Peyer's patch (tissue), 4 donors: Measurements from ENCODE around the gene TNFAIP8L1. TPM values are rescaled to one million over a fixed set of nuclear protein-coding genes. Genes with fewer than 3 reads are reported as not detected.
A peak's percentile ranks its signal among the peaks of the same experiment; 100 is the strongest.

Experiments used
- DNase-seq, 3 donors: peaks; one replicate each; pipeline ENCODE4 v3.0.0-alpha.2; 2017 to 2019
- H3K27ac ChIP-seq, 4 donors: fragments of 200-600 bp; sonication (generic); one replicate each; pipeline ENCODE4 v1.5.1; 2016 to 2019
- H3K27me3 ChIP-seq, 2 donors: fragments of 200-600 bp; sonication (generic); one replicate each; pipeline ENCODE4 v1.5.1; 2019
- H3K36me3 ChIP-seq, 3 donors: fragments of 200-600 bp; sonication (generic); one replicate each; pipeline ENCODE4 v1.5.1; 2016 to 2019
- H3K4me1 ChIP-seq, 4 donors: fragments of 200-600 bp; sonication (generic); one replicate each; pipeline ENCODE4 v1.5.1; 2016 to 2019
- H3K4me3 ChIP-seq, 4 donors: fragments of 200-600 bp; sonication (generic); 1 replicate in 3 of 4; 2 replicates in 1 of 4; pipeline ENCODE4 v1.5.1; 2016 to 2019; ENCODE audit warnings: mild to moderate bottlenecking in 1 of 4
- H3K9me3 ChIP-seq, 4 donors: fragments of 200-600 bp; sonication (generic); one replicate each; pipeline ENCODE4 v1.5.1; 2016 to 2019; ENCODE audit warnings: mild to moderate bottlenecking in 1 of 4
- CTCF ChIP-seq, 6 experiments: fragments of 450-650 bp in 4 of 6; fragments of 200-600 bp in 2 of 6; sonication (generic) in 1 of 6; IDR thresholded peaks; one replicate each; pipeline ENCODE4 v1.5.1; 2017 to 2019; ENCODE audit warnings: antibody characterized with exemption in 6 of 6, mild to moderate bottlenecking in 3 of 6, moderate library complexity in 1 of 6
- POLR2A ChIP-seq, 2 donors: fragments of 450-650 bp; IDR thresholded peaks; one replicate each; pipeline ENCODE4 v1.5.1; 2017; ENCODE audit warnings: antibody characterized with exemption in 2 of 2, mild to moderate bottlenecking in 2 of 2, moderate library complexity in 2 of 2
- total RNA-seq, 4 donors: library from RNA; depleted of rRNA; stranded (reverse); fragments of >200 nt; gene quantifications; one replicate each; pipeline ENCODE4 v1.1.0, GENCODE V29; 2016

The TNFAIP8L1 gene
- total RNA-seq, 4 donors from 2014 or later = 7.0 to 16.5 (median 11.0) TPM

- Histone ChIP-seq H3K27me3 (no peaks in the 10 kb centered on the region), H3K27ac (no peak overlapping the region), H3K9me3 (no peaks in the 10 kb centered on the region), H3K36me3 (peaks cover 0 to 92% (median 0%) of the 10 kb centered on the region in 3 donors), H3K4me3 (no peak overlapping the region), H3K4me1 (no peaks in the 10 kb centered on the region)
- DNase-seq = no peak
- no peak for TF ChIP-seq POLR2A (IDR thresholded peaks at IDR 0.05)
- TF ChIP-seq CTCF (IDR thresholded peaks at IDR 0.05) = no peak
Observed at GRCh38 chr19:4690361-4690760, 51.0 kb downstream of the TNFAIP8L1 start.

- TF ChIP-seq POLR2A (IDR thresholded peaks at IDR 0.05) = no peak
- no peak for TF ChIP-seq CTCF (IDR thresholded peaks at IDR 0.05)
- DNase-seq = peak in 1 of 3 donors; percentile 56
Observed at GRCh38 chr19:4691373-4691772, 52.1 kb downstream of the TNFAIP8L1 start.

GRCh38 chr19:4692251-4693077, 53.1 kb downstream of the TNFAIP8L1 start:
- TF ChIP-seq CTCF (IDR thresholded peaks at IDR 0.05) (no peak), POLR2A (IDR thresholded peaks at IDR 0.05) (no peak)
- no peaks in the 10 kb centered on the region for H3K27me3 ChIP-seq
- peaks cover 0 to 96% (median 0%) of the 10 kb centered on the region in 3 donors for H3K36me3 ChIP-seq
- no peak overlapping the region for H3K4me3 ChIP-seq
- peak overlapping the region in 2 of 4 donors; percentile 39 for H3K27ac ChIP-seq
- no peaks in the 10 kb centered on the region for H3K4me1 ChIP-seq
- no peak for DNase-seq
- no peaks in the 10 kb centered on the region for H3K9me3 ChIP-seq

More at GRCh38 chr19:4691373-4691772, 52.1 kb downstream of the TNFAIP8L1 start:
- Histone ChIP-seq H3K36me3 (peaks cover 0 to 94% (median 0%) of the 10 kb centered on the region in 3 donors), H3K4me1 (no peaks in the 10 kb centered on the region), H3K4me3 (no peak overlapping the region), H3K27me3 (no peaks in the 10 kb centered on the region), H3K9me3 (no peaks in the 10 kb centered on the region), H3K27ac (no peak overlapping the region)

GRCh38 chr19:4693078-4693350, 53.7 kb downstream of the TNFAIP8L1 start:
- TF ChIP-seq CTCF (IDR thresholded peaks at IDR 0.05) (no peak), POLR2A (IDR thresholded peaks at IDR 0.05) (no peak)
- H3K36me3 ChIP-seq = peaks cover 0 to 96% (median 0%) of the 10 kb centered on the region in 3 donors

GRCh38 chr19:4693471-4694121, 54.3 kb downstream of the TNFAIP8L1 start:
- H3K27ac ChIP-seq = peak overlapping the region in 2 of 4 donors; percentile 17 to 39
- H3K4me3 ChIP-seq = no peak overlapping the region
- H3K27me3 ChIP-seq = no peaks in the 10 kb centered on the region
- H3K9me3 ChIP-seq = no peaks in the 10 kb centered on the region
- no peak for DNase-seq
- peaks cover 0 to 96% (median 0%) of the 10 kb centered on the region in 3 donors for H3K36me3 ChIP-seq
- TF ChIP-seq CTCF (IDR thresholded peaks at IDR 0.05) (no peak), POLR2A (IDR thresholded peaks at IDR 0.05) (no peak)
- H3K4me1 ChIP-seq = no peaks in the 10 kb centered on the region

More at GRCh38 chr19:4693078-4693350, 53.7 kb downstream of the TNFAIP8L1 start:
- H3K4me3 ChIP-seq = no peak overlapping the region
- H3K27me3 ChIP-seq = no peaks in the 10 kb centered on the region
- no peak for DNase-seq
- H3K27ac ChIP-seq = peak overlapping the region in 1 of 4 donors; percentile 39
- H3K4me1 ChIP-seq = no peaks in the 10 kb centered on the region
- H3K9me3 ChIP-seq = no peaks in the 10 kb centered on the region
